NCI-H146 (cell line): ENCODE data around the gene SLC35D2.
"Not testable (repeated sequence)": the region's sequence is repeated elsewhere in the genome, so short reads cannot be mapped to it uniquely, and the experiment has no call there.

Experiments
- DNase-seq: peaks from one replicate; lab custom pipeline; 2025; lab: John Stamatoyannopoulos, UW

The SLC35D2 gene

GRCh38 chr9:96360976-96361375 lies 22.5 kb downstream of the SLC35D2 start:
- no peak for DNase-seq

DNA sequence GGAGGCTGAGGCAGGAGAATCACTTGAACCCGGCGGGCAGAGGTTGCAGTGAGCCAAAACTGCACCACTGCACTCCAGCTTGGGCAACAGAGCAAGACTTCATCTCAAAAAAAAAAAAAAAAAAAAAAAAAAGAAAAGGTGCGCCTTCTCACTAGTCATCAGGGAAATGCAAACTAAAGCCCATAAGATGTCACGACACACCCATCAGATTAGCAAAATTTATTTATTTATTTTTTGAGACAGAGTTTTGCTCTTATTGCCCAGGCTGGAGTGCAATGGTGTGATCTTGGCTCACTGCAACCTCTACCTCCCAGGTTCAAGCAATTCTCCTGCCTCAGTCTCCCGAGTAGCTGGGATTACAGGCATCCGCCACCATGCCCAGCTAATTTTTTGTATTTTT lies 23.0 kb downstream of the SLC35D2 start:
- DNase-seq = not testable (repeated sequence)

DNA sequence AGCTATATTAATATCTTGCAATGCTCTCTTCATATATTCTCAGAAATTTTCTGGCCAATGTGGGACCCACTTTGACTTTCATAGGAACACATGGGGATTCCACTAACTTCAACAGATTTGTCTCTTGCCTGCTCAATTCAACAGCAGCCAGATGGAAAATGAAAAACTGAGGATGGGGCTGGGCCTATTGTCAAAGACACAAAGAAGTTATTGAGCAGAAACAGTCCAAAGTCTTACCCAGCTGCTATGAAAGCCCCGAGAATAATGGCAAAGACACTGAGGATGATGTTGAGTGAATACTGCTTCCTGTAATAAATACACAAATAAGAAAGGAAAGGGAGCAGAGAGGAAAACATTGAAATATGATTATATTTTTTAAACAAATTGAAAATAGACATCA lies 32.6 kb downstream of the SLC35D2 start:
- no peak for DNase-seq

GRCh38 chr9:96348261-96348660 lies 35.2 kb downstream of the SLC35D2 start:
- DNase-seq = no peak

GRCh38 chr9:96345551-96345950 lies 38.0 kb downstream of the SLC35D2 start:
- no peak for DNase-seq

DNA sequence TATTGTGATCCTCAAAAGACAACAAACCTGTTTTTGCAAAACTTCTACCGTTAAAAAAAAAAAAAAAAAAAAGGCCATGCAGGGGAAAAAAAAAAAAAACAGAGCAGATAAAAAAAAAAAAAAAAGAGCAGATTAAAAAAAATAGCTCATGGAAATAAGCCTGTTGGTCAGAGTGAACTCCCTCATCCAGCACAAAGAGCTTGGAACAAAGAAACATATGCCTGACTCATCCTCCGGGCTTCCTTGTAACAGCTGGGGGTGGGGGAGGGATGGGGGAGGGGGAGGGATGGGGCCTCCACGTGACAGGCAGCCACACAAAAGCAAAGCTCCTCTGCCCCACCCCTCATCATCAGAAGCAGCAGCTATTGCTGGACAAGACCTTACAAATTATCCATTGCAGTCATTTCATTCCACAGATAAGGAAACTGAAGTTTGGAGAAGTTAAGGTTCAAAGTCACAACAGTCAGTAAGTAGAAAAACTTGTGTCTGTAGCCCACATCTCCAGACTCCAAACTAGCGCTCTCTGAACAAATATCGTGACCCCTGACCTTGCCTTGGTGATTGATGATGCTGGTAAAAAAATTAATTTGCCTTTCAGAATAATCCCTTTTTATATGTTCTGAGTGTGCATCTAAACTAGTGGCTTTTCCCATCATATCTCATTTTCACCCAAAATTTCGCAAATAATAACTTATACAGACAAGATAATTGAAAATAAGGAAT lies 38.9 kb downstream of the SLC35D2 start:
- peak; percentile 60 for DNase-seq

GRCh38 chr9:96343515-96344360 lies 39.8 kb downstream of the SLC35D2 start:
- no peak for DNase-seq

GRCh38 chr9:96342571-96343245 lies 40.8 kb downstream of the SLC35D2 start:
- no peak for DNase-seq

- DNase-seq = no peak
These were observed 42.8 kb downstream of the SLC35D2 start for GRCh38 chr9:96340707-96341106.

DNA sequence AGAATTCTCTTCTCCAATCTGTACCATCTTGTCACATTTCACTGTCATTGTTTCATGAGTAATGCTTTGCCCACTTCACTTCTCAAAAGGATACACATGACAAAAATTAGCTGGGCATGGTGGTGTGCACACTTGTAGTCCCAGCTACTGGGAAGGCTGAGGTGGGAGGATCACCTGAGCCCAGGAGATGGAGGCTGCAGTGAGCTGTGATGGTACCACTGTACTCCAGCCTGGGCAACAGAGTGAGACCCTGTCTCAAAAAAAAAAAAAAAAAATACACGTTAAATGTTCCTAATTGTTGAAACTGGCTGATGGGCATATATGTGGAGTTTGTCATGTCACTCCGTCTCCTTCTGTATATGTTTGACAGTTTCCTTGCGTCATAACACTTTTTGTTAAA lies 45.2 kb downstream of the SLC35D2 start:
- no peak for DNase-seq

GRCh38 chr9:96333958-96334357 lies 49.6 kb downstream of the SLC35D2 start:
- DNase-seq = no peak

GRCh38 chr9:96331236-96331947 lies 52.1 kb downstream of the SLC35D2 start:
- DNase-seq = no peak

DNA sequence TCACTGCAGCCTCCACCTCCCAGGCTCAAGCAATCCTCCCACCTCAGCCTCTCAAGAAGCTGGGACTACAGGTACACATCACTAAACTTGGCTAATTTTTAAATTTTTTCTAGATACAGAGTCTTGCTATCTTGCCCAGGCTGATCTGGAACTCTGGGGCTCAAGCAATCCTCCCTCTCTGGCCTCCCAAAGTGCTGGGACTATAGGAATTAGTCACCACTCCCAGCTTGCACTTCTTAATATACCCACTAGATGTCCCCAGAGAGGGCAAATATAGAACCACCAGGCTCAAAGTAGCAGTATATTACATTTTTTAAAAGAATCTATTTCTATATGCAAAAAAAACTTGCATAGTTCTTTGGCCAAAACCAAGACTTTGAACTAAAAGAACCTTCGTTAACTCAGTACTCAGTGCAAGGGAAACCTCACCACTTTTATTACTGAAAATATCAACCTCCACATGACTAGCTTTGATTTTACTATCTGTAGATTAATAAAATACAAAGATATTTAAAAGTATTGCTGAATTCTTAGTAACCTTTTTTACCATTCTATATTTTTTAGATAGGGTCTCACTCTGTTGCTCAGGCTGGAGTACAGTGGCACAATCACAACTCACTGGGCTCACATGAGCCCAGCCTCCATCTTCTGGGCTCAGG lies 55.7 kb downstream of the SLC35D2 start:
- peak; percentile 4 for DNase-seq

DNA sequence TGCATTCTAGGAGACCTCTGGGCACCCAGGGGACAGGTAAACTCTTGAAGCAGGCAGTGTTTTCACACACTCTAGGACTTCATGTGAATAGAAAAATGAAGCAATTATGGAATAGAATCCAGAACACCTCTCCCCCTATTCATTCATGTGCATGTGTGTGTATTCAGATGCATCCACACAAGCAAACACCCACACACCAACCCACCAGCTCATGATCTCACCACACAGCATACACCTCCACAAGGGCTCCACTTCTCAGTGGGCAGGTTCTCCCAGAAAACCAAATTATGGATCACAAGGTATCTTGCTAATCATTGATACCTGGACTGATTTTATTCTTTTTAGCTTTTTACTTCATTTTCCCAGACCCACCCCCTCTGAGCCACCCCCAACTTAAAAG lies 60.3 kb downstream of the SLC35D2 start:
- DNase-seq = no peak

DNA sequence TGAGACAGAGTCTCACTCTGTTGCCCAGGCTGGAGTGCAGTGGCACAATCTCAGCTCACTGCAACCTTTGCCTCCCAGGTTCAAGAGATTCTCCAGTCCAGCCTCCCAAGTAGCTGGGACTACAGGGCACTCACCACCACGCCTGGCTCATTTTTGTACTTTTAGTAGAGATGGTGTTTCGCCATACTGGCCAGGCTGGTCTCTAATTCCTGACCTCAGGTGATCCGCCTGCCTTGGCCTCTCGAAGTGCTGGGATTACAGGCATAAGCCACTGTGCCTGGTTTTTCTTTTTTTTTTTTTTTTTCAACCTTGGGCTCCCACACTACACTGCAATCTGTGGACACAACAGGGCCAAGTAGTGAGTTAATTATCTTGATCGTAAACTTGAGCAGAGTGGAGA lies 60.8 kb downstream of the SLC35D2 start:
- not testable (repeated sequence) for DNase-seq

- not testable (repeated sequence) for DNase-seq
These were observed 61.3 kb downstream of the SLC35D2 start for GRCh38 chr9:96322210-96322609.

DNA sequence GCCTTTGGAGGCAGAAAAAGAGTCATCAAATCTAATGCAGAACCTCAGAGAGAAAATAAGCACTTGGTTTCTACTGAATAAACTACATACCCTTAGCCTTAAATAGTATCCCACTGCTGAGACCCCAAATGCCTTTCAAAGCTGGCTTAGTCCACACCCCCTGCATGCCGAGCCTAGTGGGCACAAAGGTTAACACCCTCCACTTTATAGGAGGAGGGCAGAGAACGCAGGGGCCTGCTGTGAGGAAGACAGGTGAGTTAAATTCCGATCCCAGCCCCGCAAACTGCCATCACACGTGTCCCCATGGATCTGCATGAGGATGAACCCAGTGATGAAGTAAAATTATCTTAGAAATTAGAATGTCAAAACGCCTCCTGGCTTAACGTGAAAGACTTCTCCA lies 62.0 kb downstream of the SLC35D2 start:
- no peak for DNase-seq

GRCh38 chr9:96320749-96321280 lies 62.7 kb downstream of the SLC35D2 start:
- DNase-seq = no peak

DNA sequence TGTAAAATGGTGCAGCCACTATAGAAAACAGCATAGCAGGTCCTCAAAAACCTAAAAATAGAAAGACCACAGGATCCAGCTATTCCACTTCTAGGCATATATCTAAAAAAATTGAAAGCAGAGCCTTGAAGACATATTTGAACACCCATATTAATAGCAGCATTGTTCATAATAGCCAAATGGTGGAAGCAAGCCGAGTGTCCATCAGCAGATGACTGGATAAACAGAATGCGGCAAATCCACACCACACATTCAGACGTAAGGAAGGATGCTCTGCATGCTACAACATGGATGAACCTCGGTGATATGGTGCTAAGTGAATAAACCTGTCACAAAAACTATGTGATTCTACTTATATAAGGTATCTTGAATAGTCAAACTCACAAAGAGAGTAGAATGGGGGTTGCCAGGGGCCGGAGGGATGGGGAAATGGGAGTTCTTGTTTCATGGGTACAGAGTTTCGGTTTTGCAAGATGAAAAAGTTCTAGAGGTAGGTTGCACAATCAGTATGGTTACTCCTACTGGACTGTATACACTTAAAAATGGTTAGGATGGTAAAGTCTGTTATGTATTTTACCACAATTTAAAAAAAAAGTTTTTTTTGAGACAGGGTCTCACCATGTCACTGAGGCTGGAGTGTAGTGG lies 64.5 kb downstream of the SLC35D2 start:
- DNase-seq = no peak

DNA sequence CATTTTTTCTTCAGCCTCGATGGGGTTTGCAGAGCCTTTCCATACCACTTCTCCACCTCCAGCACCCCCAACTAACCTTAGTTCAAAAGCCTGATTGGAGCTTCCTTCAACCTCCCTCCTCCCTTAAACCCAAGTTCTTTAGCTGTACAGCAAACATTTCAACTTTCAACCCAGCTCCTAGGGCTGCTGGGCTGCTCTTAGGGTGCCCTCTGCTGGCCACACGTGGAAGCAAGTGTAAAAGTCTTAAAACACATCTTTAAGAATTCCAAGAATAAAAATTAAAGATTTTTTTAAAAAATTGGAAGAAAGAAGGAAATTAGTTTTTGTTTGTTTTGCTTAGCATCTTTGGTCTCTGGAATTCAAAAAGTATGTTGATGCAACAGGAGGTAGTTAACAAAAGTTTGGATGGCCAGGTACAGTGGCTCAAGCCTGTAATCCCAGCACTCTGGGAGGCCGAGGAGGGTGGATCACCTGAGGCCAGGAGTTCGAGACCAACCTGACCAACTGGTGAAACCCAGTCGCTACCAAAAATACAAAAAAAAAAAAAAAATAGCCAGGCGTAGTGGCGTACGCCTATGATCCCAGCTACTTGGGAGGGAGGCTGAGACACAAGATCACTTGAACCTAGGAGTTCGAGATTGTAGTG lies 66.1 kb downstream of the SLC35D2 start:
- DNase-seq = peak; percentile 16
